C1 segment of cervical spinal cord (tissue), 14 donors: ENCODE data around the gene NDUFS7.

ENCODE experiments used
- DNase-seq, 14 donors: peaks; one replicate each; lab custom pipeline; 2025; lab: John Stamatoyannopoulos, UW

The NDUFS7 gene

GRCh38 chr19:1400281-1401137 is 16.8 kb downstream of the NDUFS7 start:
- peak in 5 of 14 donors; percentile 17 to 37 (median 26) for DNase-seq

GRCh38 chr19:1401138-1401888 is 17.6 kb downstream of the NDUFS7 start, which contains the start of gene GAMT:
Gene GAMT (minus strand): TSS chr19:1401542. CDS start chr19:1401476, 66 bp downstream.
- DNase-seq: peak in 5 of 14 donors; percentile 10 to 68 (median 21)

GRCh38 chr19:1401889-1402217 is 18.1 kb downstream of the NDUFS7 start:
- no peak for DNase-seq

- DNase-seq: no peak
Observed at GRCh38 chr19:1402411-1403070, 18.8 kb downstream of the NDUFS7 start.

- DNase-seq: peak; percentile 84 to 100 (median 96)
Observed at GRCh38 chr19:1406774-1407527, 23.2 kb downstream of the NDUFS7 start.

- DNase-seq: peak in 1 of 14 donors; percentile 44
Observed at GRCh38 chr19:1407528-1408299, 24.0 kb downstream of the NDUFS7 start, which contains the start of gene DAZAP1. Gene DAZAP1 (plus strand): TSS chr19:1407586. CDS start chr19:1407774, 188 bp downstream.

GRCh38 chr19:1408300-1409203 is 24.8 kb downstream of the NDUFS7 start:
- DNase-seq: peak in 4 of 14 donors; percentile 16 to 62 (median 36)

GRCh38 chr19:1409204-1410005 is 25.7 kb downstream of the NDUFS7 start:
- DNase-seq: no peak

- peak in 1 of 14 donors; percentile 35 for DNase-seq
Observed at GRCh38 chr19:1410136-1410786, 26.6 kb downstream of the NDUFS7 start.

- DNase-seq: no peak
Observed at GRCh38 chr19:1410789-1411188, 27.1 kb downstream of the NDUFS7 start.

GRCh38 chr19:1411255-1412191 is 27.8 kb downstream of the NDUFS7 start:
- DNase-seq: peak in 13 of 14 donors; percentile 20 to 93 (median 81)

GRCh38 chr19:1412323-1412923 is 28.7 kb downstream of the NDUFS7 start:
- peak in 1 of 14 donors; percentile 67 for DNase-seq

GRCh38 chr19:1412995-1413800 is 29.5 kb downstream of the NDUFS7 start:
- DNase-seq: peak in 1 of 14 donors; percentile 48

- DNase-seq: peak in 1 of 14 donors; percentile 46
Observed at GRCh38 chr19:1416014-1416841, 32.5 kb downstream of the NDUFS7 start.
